GM18867 (cell line): ENCODE results near the gene NRIP2.

Experiments
- ATAC-seq: cut with Tn5 transposase; IDR thresholded peaks from one replicate; pipeline ENCODE4 v1.9.1; 2021; ENCODE audit warnings: mild to moderate bottlenecking, moderate library complexity; ENCODE audit not compliant: unreplicated experiment

NRIP2 gene

GRCh38 chr12:2776129-2776806 is 58.6 kb downstream of the NRIP2 start:
- ATAC-seq: no peak

DNA sequence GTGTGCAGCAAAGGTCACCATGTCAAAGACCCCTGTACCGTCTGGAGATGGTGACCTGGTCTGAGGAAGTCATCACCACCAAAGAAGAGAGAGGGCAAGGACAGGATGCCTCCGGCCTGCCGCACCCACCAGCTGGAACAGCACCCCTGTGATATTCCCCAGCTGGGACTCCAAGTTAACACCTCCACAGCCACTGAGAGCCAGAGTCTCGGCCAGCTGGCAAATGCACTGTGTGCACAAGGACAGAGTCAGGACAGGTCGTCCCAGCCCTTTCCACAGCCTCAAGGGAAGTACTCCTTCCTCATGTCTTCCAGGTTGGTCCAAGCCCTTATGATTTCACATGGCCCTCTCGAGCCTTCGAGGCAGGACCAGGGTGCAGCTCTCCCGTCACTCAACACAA is 59.4 kb downstream of the NRIP2 start:
- no peak for ATAC-seq
